Liver (tissue), 3 donors: Measurements from ENCODE around the gene QPCT.

Source experiments
- JUND ChIP-seq, 2 donors: IDR thresholded peaks; 2 replicates each; pipeline ENCODE4 v1.6.1; 2016; ENCODE audit warnings: antibody characterized with exemption in 2 of 2
- MAX ChIP-seq: IDR thresholded peaks from 2 replicates; pipeline ENCODE4 v1.6.1; 2016; ENCODE audit warnings: antibody characterized with exemption
- RAD21 ChIP-seq, 2 donors: IDR thresholded peaks; 2 replicates each; pipeline ENCODE4 v1.6.1; 2016; ENCODE audit warnings: antibody characterized with exemption in 2 of 2, mild to moderate bottlenecking in 2 of 2
- RXRA ChIP-seq, 2 donors: IDR thresholded peaks; 2 replicates each; pipeline ENCODE4 v1.6.1; 2017 to 2018; ENCODE audit warnings: antibody characterized with exemption in 2 of 2, mild to moderate bottlenecking in 1 of 2
- SP1 ChIP-seq: IDR thresholded peaks from 2 replicates; pipeline ENCODE4 v1.6.1; 2018; ENCODE audit warnings: antibody characterized with exemption, mild to moderate bottlenecking
- TAF1 ChIP-seq: conservative IDR thresholded peaks from 2 replicates; pipeline ENCODE4 v1.6.1; 2016; ENCODE audit warnings: antibody characterized with exemption, mild to moderate bottlenecking
- YY1 ChIP-seq: IDR thresholded peaks from 2 replicates; pipeline ENCODE4 v1.6.1; 2016; ENCODE audit warnings: antibody characterized with exemption, mild to moderate bottlenecking
- TF ChIP-seq, protein P1 (sequence below): fragments of 150-350 bp; IDR thresholded peaks from 2 replicates; pipeline ENCODE4 v1.5.1; 2017; ENCODE audit warnings: improper control_type of control experiment, low read depth, low read length; ENCODE audit not compliant: missing input control
- TF ChIP-seq, protein P2 (sequence below): IDR thresholded peaks from 2 replicates; pipeline ENCODE4 v1.6.1; 2016; ENCODE audit warnings: antibody characterized with exemption
- donor health status: healthy.
- donor health status: healthy.

DNA sequence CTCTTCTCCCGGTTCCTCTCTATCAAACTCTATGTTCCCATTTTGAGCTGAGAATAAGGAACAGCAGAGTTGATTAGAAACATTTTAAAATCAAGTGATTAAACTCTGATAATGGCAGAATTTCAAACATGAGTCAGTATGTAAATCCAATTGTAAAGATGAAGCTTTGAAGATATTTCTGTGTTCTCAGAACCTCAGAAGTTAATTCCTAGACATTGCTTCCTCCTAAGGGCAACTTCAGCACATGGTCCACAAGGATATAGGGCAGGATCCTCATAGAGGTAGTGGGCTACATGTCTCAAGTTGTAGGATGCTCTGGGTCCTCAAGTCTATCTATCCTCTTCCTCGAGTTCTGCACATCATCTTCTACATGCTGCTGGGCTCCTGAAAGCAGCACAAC is 46.3 kb downstream of the QPCT start:
- TF ChIP-seq, protein P1, sequence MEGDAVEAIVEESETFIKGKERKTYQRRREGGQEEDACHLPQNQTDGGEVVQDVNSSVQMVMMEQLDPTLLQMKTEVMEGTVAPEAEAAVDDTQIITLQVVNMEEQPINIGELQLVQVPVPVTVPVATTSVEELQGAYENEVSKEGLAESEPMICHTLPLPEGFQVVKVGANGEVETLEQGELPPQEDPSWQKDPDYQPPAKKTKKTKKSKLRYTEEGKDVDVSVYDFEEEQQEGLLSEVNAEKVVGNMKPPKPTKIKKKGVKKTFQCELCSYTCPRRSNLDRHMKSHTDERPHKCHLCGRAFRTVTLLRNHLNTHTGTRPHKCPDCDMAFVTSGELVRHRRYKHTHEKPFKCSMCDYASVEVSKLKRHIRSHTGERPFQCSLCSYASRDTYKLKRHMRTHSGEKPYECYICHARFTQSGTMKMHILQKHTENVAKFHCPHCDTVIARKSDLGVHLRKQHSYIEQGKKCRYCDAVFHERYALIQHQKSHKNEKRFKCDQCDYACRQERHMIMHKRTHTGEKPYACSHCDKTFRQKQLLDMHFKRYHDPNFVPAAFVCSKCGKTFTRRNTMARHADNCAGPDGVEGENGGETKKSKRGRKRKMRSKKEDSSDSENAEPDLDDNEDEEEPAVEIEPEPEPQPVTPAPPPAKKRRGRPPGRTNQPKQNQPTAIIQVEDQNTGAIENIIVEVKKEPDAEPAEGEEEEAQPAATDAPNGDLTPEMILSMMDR: no peak
- no peak for TF ChIP-seq SP1
- TF ChIP-seq RAD21 (IDR thresholded peaks at IDR 0.05): no peak
- no peak for TF ChIP-seq RXRA (IDR thresholded peaks at IDR 0.05)
- TF ChIP-seq TAF1: no peak
- TF ChIP-seq, protein P2, sequence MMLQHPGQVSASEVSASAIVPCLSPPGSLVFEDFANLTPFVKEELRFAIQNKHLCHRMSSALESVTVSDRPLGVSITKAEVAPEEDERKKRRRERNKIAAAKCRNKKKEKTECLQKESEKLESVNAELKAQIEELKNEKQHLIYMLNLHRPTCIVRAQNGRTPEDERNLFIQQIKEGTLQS: no peak
- no peak for TF ChIP-seq MAX
- TF ChIP-seq YY1: no peak
- no peak for TF ChIP-seq JUND (IDR thresholded peaks at IDR 0.05)
